ENCODE measurements around the gene SPEN. TPM values are rescaled to one million over a fixed set of nuclear protein-coding genes. Genes with fewer than 3 reads are reported as not detected.

The SPEN gene
- total and polyA plus RNA-seq, 2 of the 13 experiments (the other 11 are each of a cell fraction or from before 2014, with no cell fraction given), result 4.8 to 14.0 TPM

DNA sequence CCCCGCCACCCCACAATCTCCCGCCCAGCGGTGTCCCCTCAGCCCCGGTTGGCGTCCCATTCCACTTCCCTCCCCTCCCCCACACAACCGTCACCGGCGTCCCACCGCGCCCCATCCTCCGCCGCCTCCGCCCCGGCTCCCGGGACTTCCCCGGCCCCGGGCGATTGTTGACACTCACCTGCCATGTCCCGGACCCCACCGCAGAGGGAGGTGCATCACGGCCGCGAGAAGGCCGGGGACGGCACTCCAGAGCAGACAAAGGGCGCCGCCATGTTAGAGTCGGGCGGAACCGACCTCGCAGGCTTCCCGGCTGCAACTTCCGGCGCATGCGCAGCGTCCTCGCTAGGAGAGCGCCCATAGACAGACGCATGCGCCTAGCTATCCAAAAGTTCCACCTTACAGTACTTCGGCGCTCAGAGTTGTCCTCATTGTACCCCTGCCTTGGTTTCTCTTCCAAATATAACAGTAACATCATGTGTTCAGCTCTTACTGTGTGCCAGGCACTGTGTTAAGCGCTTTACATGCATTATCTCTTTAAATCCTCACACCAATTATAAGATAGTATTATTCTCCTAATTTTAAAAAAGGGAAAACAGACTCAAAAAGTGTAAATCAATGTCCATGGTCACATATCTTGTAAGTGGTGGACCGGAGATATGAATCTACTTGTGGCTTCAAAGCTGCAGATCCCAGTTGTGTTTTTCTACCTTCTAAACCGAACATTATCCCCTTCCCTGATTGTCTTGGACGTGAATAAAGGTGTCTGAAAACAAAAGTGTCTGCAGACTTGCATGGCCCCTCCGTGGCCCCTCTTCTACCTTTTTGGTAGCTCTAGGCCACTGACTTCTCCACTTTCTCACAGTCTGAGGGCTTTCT is 128.5 kb downstream of the SPEN start, which contains the start of gene ZBTB17 (continued):
- peak; percentile 75; the same call in 1 of the 2 replicates for TF ChIP-seq ZNF788 (CRISPR knock-in tag; IDR thresholded peaks at IDR 0.05; ENCODE audit: borderline replicate concordance)
- TF ChIP-seq MIER3 (CRISPR knock-in tag; IDR thresholded peaks at IDR 0.05; ENCODE audit: borderline replicate concordance), result no peak; the same call in 1 of the 2 replicates
- peak; percentile 97 for TF ChIP-seq NR2C2 (CRISPR knock-in tag; IDR thresholded peaks at IDR 0.05; ENCODE audit: borderline replicate concordance)
- TF ChIP-seq, protein P1, sequence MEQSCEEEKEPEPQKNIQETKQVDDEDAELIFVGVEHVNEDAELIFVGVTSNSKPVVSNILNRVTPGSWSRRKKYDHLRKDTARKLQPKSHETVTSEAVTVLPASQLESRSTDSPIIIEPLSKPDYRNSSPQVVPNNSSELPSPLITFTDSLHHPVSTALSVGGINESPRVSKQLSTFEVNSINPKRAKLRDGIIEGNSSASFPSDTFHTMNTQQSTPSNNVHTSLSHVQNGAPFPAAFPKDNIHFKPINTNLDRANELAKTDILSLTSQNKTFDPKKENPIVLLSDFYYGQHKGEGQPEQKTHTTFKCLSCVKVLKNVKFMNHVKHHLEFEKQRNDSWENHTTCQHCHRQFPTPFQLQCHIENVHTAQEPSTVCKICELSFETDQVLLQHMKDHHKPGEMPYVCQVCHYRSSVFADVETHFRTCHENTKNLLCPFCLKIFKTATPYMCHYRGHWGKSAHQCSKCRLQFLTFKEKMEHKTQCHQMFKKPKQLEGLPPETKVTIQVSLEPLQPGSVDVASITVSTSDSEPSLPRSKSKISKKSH (CRISPR knock-in tag; IDR thresholded peaks at IDR 0.05; ENCODE audit: borderline replicate concordance), result no peak
- no peak for TF ChIP-seq GATAD2A (CRISPR knock-in tag; IDR thresholded peaks at IDR 0.05)
- TF ChIP-seq KAT8 (CRISPR knock-in tag; IDR thresholded peaks at IDR 0.05), result peak; percentile 96
- no peak for TF ChIP-seq ZFP36L2 (CRISPR knock-in tag; IDR thresholded peaks at IDR 0.05)
- TF ChIP-seq, protein P2, sequence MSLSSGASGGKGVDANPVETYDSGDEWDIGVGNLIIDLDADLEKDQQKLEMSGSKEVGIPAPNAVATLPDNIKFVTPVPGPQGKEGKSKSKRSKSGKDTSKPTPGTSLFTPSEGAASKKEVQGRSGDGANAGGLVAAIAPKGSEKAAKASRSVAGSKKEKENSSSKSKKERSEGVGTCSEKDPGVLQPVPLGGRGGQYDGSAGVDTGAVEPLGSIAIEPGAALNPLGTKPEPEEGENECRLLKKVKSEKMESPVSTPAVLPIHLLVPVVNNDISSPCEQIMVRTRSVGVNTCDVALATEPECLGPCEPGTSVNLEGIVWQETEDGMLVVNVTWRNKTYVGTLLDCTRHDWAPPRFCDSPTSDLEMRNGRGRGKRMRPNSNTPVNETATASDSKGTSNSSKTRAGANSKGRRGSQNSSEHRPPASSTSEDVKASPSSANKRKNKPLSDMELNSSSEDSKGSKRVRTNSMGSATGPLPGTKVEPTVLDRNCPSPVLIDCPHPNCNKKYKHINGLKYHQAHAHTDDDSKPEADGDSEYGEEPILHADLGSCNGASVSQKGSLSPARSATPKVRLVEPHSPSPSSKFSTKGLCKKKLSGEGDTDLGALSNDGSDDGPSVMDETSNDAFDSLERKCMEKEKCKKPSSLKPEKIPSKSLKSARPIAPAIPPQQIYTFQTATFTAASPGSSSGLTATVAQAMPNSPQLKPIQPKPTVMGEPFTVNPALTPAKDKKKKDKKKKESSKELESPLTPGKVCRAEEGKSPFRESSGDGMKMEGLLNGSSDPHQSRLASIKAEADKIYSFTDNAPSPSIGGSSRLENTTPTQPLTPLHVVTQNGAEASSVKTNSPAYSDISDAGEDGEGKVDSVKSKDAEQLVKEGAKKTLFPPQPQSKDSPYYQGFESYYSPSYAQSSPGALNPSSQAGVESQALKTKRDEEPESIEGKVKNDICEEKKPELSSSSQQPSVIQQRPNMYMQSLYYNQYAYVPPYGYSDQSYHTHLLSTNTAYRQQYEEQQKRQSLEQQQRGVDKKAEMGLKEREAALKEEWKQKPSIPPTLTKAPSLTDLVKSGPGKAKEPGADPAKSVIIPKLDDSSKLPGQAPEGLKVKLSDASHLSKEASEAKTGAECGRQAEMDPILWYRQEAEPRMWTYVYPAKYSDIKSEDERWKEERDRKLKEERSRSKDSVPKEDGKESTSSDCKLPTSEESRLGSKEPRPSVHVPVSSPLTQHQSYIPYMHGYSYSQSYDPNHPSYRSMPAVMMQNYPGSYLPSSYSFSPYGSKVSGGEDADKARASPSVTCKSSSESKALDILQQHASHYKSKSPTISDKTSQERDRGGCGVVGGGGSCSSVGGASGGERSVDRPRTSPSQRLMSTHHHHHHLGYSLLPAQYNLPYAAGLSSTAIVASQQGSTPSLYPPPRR (CRISPR knock-in tag; IDR thresholded peaks at IDR 0.05; ENCODE audit: borderline replicate concordance), result no peak
- TF ChIP-seq, protein P3, sequence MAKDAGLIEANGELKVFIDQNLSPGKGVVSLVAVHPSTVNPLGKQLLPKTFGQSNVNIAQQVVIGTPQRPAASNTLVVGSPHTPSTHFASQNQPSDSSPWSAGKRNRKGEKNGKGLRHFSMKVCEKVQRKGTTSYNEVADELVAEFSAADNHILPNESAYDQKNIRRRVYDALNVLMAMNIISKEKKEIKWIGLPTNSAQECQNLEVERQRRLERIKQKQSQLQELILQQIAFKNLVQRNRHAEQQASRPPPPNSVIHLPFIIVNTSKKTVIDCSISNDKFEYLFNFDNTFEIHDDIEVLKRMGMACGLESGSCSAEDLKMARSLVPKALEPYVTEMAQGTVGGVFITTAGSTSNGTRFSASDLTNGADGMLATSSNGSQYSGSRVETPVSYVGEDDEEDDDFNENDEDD (CRISPR knock-in tag; IDR thresholded peaks at IDR 0.05; ENCODE audit: borderline replicate concordance), result peak; percentile 35; the same call in 1 of the 2 replicates
- TF ChIP-seq ATF7 (IDR thresholded peaks at IDR 0.05), result no peak
- no peak for TF ChIP-seq ATF7 (CRISPR knock-in tag; IDR thresholded peaks at IDR 0.05)
- TF ChIP-seq EP300 (IDR thresholded peaks at IDR 0.05; ENCODE audit: low read depth in 2 of 2, low read length in 2 of 2), result no peak
- 0 out of 2 replicates have a peak, but pooled peaks have one; percentile 22 for TF ChIP-seq EP300 (CRISPR knock-in tag; IDR thresholded peaks at IDR 0.05; ENCODE audit: borderline replicate concordance)
- peak; percentile 8 for TF ChIP-seq PHF5A (CRISPR knock-in tag; IDR thresholded peaks at IDR 0.05; ENCODE audit: low read depth, unreplicated experiment)
- TF ChIP-seq SP5 (CRISPR knock-in tag; IDR thresholded peaks at IDR 0.05; ENCODE audit: borderline replicate concordance, low read depth), result 0 out of 2 replicates have a peak, but pooled peaks have one; percentile 23
- no peak for TF ChIP-seq HMG20B (CRISPR knock-in tag; conservative IDR thresholded peaks at IDR 0.05)
- no peak for TF ChIP-seq SOX13 (IDR thresholded peaks at IDR 0.05)
- peak in 1 of 2 experiments; percentile 12; a peak in 1 of 4 replicates for TF ChIP-seq SOX13 (CRISPR knock-in tag; conservative IDR thresholded peaks at IDR 0.05 in 1 of 2, IDR thresholded peaks at IDR 0.05 in 1 of 2)
- no peak for TF ChIP-seq ZNF724P (CRISPR knock-in tag; IDR thresholded peaks at IDR 0.05; ENCODE audit: borderline replicate concordance)
- no peak for TF ChIP-seq ZNF367 (CRISPR knock-in tag; IDR thresholded peaks at IDR 0.05; ENCODE audit: borderline replicate concordance)
- TF ChIP-seq ZNF598 (CRISPR knock-in tag; IDR thresholded peaks at IDR 0.05; ENCODE audit: borderline replicate concordance), result no peak
